ENCODE measurements around the gene SPATA31D3. TPM values are rescaled to one million over a fixed set of nuclear protein-coding genes. Genes with fewer than 3 reads are reported as not detected.

The SPATA31D3 gene
- total and polyA plus RNA-seq, 8 donors, result not detected

DNA sequence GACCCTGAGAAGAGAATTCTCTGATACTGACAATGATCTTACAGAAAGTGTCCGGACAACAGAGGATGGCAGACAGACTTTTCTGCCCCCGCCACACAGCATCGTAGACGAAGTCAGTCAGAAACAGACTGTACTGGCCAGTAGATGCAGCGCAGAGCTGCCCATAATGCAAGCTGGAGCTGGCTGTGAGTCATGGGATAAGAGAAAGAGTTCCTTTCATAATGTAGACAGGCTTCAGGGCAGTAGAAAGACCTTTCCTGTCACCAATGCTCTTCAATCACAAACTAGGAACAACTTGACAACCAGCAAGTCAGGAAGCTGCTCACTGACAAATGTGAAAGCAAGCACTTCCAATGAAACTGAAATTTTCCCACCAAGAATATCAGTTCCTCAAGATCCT, 50.4 kb downstream of the SPATA31D3 start:
- DNase-seq, result no peak
- H3K27ac ChIP-seq, result no peak overlapping the region
- FAIRE-seq, result no peak
- H3K27me3 ChIP-seq, result no peaks in the 10 kb centered on the region
- WGBS, 2 donors, result 79 to 83% methylated on average over 5 of the region's 5 CpGs
- no peaks in the 10 kb centered on the region for H3K4me1 ChIP-seq
- no peak overlapping the region for H3K4me3 ChIP-seq
- ATAC-seq, result no peak
- intact Hi-C loops (cut with DNase I), result no loop called here
- no peaks in the 10 kb centered on the region for H3K9me3 ChIP-seq
- TF ChIP-seq, protein P1, sequence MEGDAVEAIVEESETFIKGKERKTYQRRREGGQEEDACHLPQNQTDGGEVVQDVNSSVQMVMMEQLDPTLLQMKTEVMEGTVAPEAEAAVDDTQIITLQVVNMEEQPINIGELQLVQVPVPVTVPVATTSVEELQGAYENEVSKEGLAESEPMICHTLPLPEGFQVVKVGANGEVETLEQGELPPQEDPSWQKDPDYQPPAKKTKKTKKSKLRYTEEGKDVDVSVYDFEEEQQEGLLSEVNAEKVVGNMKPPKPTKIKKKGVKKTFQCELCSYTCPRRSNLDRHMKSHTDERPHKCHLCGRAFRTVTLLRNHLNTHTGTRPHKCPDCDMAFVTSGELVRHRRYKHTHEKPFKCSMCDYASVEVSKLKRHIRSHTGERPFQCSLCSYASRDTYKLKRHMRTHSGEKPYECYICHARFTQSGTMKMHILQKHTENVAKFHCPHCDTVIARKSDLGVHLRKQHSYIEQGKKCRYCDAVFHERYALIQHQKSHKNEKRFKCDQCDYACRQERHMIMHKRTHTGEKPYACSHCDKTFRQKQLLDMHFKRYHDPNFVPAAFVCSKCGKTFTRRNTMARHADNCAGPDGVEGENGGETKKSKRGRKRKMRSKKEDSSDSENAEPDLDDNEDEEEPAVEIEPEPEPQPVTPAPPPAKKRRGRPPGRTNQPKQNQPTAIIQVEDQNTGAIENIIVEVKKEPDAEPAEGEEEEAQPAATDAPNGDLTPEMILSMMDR (IDR thresholded peaks at IDR 0.05), result no peak
- H3K36me3 ChIP-seq, result no peaks in the 10 kb centered on the region

Other genes with a start within 250 kb of the SPATA31D3 start
- not detected for gene SPATA31D4, start 15.1 kb upstream of the SPATA31D3 start, total RNA-seq
- gene SPATA31D4, start 15.1 kb upstream of the SPATA31D3 start, polyA plus RNA-seq, result under 1 TPM in 1 of 2 donors, not detected in 1; 0.04 TPM
- gene SPATA31D1, start 45.3 kb downstream of the SPATA31D3 start, total RNA-seq, result not detected
- gene SPATA31D1, start 45.3 kb downstream of the SPATA31D3 start, polyA plus RNA-seq, result not detected